GM18511 (cell line): ENCODE measurements around the gene CORO2B.
"Not testable (repeated sequence)": the region's sequence is repeated elsewhere in the genome, so short reads cannot be mapped to it uniquely, and the experiment has no call there.

ENCODE experiments used
- ATAC-seq: cut with Tn5 transposase; IDR thresholded peaks from one replicate; pipeline ENCODE4 v1.9.1; 2021; ENCODE audit warnings: mild to moderate bottlenecking, moderate library complexity; ENCODE audit not compliant: unreplicated experiment

CORO2B gene

DNA sequence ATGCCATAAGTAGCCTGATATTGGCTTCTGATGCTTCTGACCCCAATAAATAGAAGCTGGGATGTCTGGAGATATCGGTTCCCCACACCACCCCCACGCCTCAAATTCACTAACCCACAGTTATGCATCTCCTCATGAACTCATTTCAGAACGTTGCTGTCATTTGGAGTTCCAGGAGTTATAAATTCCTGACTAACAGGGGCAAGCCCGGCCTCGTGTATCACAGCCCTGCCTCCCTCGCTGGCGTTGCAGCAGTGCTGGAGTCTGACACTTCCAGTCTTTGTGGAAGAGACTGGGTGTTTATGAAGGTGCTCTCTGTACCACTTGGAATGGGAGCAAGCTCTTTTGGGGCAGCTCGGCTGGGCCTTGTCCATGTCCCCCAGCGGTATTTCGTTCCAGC is 140.9 kb downstream of the CORO2B start:
- no peak for ATAC-seq

DNA sequence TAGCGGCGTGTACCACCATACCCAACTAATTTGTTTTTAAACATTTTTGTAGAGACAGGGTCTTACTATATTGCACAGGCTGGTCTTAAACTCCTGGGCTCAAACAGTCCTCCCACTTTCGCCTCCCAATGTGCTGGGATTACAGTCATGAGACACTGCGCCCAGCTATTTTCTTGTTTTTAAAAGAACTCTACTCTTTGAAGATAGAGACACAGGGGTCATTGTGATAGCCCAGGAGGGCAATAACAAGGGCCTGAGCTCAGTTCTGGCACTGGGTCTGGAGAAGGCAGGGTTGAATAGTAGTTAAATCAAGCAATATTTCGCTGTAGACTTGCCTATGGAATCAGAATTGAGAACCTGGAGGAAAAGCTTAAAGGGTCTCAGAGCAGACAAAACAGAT is 143.1 kb downstream of the CORO2B start:
- no peak for ATAC-seq

GRCh38 chr15:68725736-68726135 is 146.9 kb downstream of the CORO2B start:
- ATAC-seq = no peak

DNA sequence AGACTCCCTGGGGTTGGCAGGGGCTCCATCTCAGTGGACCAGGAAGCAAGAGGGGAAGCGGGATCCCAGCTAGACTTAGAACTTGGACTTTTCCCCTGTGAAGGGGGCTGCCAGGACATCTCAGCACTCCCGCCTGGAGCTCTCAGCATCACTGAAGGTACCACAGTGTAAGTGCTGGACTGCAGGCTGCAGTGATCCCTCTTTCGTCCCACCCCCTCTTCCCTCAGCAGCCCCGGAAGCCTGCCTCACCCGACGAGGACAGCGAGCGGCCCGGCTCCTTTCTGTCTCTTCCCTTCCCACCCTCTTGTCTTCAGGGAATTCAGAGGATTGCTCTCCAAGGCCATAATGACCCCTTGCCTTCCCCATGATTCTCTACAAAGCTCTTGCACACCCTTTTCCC is 147.5 kb downstream of the CORO2B start:
- ATAC-seq = no peak

DNA sequence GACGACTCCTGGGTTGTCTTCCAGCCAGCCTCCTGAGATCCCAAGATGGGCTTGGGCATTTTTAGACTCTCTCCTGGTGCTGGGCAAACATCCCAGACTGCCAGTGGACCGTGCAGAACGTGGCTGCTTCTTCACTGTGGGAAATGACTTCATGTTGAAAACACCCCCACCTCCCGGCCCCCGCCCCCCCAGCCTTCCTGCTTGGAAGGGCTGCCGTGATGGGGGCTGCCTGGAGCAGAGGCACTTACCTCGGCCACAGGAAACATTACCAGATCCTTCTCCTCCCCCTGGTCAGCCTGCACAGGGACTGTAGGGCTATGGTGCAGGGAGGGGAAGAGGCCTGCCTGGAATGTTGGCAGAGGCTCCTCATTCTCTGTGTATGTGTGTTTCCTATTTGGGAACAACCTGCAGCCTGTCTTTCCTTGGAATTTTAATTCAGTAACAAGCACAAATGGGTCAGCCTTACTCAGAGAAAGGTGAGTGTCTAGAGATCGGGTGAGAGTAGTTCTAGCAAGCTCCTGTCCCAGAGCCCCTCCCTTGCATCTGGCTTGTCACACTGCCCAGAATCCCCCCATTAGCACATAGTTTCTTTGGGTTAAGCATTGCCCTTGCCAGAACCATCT is 151.1 kb downstream of the CORO2B start:
- ATAC-seq = no peak

DNA sequence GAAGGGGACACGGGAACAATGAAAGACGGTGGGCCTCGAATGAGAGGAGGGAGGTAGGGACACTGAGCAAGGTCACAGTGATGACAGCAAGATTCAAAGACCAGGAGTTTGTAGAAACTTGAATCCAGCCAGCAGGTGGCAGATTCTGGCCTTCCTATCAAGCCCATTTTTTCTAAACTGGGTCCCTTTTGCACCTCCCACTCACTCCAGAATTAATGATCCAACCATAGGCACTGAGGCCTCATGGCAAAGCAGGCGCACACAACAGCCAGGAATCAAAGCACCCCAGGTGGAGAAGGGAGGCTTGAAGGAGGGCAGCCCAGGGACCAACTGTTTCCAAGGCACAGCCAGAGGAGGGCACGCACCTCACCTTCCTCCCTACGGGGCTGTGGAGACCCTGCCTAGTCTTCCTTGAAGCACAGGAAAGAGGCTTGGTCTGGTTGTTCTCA is 151.7 kb downstream of the CORO2B start:
- no peak for ATAC-seq

DNA sequence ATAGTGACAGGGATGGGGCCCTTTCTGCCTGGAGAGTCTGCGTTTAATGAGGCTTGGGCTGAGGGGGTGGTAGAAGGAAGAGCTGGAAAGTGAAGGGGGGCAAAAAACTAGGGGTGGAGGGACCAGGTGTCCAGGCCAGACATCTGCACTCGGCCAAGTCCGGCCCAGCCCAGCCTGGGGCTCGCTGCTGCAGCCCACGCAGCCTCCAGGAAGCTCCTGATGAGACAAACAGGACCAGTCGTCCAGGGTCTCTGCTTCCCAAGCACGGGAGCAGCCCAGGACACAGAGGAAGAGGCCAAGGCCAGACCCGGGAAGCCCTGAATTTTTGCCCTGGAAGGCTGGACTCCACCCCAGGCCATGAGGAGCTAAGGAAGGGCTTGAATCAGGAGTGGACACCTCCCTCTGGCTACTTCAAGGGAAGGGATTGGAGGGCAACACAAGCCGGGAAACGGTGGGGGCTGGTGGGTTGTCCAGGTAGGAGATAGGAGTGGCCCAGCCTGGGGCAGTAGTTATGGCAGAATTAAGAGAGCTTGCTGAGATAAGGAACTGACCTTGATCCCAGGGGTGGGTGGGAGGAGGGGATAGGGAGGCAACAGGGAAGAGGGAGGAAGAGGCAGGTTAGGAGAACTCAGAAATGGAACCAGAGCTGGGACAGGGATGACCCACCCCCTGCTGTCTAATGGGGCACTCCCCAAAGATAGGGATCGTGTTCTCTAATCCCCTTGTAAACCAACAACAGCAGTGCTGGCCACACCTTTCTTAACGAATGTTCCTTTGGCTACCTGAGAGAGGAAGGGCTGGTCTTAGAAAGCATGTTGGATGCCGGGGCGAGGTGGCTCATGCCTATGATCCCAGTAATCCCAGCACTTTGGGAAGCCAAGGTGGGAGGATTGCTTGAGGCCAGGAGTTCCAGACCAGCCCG is 152.4 kb downstream of the CORO2B start:
- no peak for ATAC-seq

DNA sequence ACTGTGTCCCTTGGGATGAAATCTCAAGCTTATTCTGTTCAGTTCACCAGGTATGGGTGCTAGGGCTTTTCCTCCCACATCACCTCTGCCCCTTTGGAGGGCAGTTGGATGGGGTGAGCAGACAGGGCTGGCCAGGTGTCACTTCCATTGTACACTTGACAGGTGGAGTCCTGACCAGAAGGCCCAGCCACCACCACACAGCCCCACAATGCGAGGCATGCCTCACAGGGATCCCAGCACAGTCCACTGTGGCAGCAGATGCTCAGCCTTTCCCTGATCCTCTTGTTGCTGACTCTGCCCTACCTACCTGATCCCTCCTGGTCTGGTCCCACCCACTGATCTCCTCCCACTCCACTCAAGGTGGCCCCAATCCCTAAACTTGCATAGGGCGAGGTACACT is 153.7 kb downstream of the CORO2B start:
- ATAC-seq = no peak

GRCh38 chr15:68733666-68734065 is 154.9 kb downstream of the CORO2B start:
- no peak for ATAC-seq

GRCh38 chr15:68734352-68734751 is 155.6 kb downstream of the CORO2B start:
- ATAC-seq = no peak

GRCh38 chr15:68734881-68735280 is 156.1 kb downstream of the CORO2B start:
- ATAC-seq = no peak

GRCh38 chr15:68735610-68736009 is 156.8 kb downstream of the CORO2B start:
- no peak for ATAC-seq

DNA sequence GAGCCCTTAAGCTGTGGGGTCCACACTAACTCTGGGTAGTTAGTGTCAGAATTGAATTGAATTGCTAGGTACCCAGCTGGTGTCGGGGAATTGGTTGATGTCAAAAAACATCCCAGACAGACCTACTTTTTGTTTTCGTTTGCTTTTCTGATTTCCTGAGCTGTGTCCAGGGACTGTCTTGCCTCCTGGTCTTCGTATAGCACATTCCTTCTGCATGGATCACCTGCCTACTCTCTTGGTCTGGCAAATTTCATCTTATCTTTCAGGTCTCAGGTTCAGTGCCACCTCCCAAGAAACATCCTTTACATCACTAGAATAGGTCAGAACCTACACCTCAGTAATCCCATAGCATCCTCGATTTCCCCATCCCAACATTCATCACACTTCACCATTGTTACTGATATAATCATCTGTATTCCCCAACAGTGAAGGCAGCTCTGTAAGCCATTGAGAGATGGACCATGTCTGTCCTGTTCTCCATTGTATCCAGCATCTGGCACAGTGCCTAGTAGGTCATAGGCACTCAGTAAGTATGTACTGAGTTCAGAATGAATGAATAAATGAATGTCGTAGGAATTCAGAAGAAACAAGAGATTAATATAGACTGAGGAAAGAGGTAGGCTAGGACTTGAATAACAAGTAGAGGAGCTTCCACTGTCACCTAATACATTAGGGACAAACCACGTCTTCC is 160.7 kb downstream of the CORO2B start:
- no peak for ATAC-seq

DNA sequence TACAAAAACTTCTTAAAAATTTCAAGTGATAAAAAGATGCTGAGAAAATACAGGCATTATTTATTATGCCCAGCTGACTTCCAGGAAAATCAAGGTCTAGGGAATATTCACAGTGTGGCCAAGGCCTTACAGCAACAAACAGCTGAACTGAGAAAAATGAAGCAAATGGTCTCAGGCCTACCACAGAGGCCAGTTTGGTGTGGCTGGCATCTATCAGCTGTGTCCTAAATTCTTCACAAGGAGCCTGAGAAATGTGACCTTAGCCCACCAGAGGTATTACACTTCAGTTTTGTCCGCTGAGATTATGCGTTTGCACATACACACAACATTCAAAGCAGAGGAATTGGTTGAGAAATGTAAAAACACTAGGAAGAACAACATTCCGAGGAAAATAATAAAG is 164.5 kb downstream of the CORO2B start:
- no peak for ATAC-seq

- no peak for ATAC-seq
Observed at GRCh38 chr15:68749365-68749764, 170.6 kb downstream of the CORO2B start.

DNA sequence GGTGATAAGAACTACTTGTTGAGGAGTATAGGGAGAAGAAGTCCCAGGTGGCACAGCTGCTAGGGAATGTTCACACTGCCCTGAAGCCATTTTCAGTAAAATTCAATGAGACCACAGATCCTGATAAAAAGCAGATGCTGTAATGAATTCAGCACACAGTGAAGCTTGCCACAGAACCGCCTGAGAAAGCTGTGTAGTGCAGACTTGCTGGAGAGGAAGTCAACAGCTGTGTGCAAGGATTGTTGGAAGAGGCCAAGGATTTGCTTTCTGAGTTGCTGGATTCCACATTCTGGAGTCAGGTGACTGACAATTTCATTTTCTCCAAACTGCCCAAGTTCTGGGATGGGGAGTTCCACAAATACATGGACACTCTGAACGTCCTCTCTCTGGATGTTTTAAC is 171.0 kb downstream of the CORO2B start:
- ATAC-seq = no peak

DNA sequence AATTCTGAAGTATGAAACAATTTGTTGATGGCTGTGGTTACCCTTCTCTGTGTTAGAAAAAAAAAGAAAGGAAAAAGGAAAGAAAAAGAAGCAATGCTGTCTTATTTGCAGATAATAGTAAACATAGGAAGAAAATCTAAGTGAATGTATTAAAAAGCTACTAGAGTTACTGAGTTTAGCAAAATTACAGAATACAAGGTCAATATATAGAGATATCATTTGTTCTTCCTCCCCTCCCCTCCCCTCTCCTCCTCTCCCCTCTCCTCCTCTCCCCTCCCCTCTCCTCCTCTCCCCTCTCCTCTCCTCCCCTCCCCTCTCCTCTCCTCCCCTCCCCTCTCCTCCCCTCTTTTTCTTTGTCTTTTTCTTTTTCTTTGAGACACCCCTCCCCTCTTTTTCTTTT is 172.8 kb downstream of the CORO2B start:
- no peak for ATAC-seq

DNA sequence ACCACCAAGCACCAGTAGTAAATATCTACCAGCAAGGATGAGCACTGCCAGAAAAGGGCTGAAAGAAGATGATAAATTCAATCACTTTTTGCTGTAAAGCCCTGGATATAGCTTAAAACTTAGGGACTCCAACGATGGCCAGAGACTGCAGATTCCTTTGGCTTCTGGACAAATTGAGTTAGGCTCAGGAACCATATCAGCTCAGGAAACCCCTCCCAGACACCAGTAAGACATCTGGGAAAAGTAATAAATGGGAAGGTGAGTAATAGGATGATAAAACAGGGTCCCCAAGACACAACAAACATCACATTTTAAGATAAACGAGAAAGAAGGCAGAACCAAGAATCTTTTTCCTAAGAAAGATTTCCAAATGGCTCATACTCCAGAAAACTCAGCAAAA is 176.9 kb downstream of the CORO2B start:
- no peak for ATAC-seq

DNA sequence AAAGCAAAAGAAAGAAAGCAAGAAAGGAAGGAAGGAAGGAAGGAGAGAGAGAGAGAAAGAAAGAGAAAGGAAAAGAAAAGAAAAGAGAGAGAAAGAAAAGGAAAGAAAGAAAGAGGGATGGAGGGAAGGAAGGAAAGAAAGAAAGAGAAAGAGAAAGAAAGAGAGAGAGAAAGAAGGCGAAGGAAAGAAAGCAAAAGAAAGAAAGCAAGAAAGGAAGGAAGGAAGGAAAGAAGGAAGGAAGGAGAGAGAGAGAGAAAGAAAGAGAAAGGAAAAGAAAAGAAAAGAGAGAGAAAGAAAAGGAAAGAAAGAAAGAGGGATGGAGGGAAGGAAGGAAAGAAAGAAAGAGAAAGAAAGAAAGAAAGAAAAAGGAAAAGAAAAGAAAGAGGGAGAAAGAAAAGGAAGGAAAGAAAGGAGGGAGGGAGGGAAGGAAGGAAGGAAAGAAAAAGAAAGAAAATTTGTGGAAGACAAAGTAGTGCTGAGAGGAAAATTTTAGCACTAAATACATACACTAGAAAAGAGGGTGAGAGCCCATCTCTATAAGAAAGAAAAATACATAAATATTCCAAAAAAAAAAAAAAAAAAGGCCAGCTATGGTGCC is 181.3 kb downstream of the CORO2B start:
- ATAC-seq = not testable (repeated sequence)

- no peak for ATAC-seq
Observed at GRCh38 chr15:68763063-68763462, 184.3 kb downstream of the CORO2B start.

GRCh38 chr15:68764090-68764489 is 185.3 kb downstream of the CORO2B start:
- no peak for ATAC-seq
